ENCODE measurements around the gene BTBD2.
"Not testable (repeated sequence)": the region's sequence is repeated elsewhere in the genome, so short reads cannot be mapped to it uniquely, and the experiment has no call there.

Gene BTBD2

DNA sequence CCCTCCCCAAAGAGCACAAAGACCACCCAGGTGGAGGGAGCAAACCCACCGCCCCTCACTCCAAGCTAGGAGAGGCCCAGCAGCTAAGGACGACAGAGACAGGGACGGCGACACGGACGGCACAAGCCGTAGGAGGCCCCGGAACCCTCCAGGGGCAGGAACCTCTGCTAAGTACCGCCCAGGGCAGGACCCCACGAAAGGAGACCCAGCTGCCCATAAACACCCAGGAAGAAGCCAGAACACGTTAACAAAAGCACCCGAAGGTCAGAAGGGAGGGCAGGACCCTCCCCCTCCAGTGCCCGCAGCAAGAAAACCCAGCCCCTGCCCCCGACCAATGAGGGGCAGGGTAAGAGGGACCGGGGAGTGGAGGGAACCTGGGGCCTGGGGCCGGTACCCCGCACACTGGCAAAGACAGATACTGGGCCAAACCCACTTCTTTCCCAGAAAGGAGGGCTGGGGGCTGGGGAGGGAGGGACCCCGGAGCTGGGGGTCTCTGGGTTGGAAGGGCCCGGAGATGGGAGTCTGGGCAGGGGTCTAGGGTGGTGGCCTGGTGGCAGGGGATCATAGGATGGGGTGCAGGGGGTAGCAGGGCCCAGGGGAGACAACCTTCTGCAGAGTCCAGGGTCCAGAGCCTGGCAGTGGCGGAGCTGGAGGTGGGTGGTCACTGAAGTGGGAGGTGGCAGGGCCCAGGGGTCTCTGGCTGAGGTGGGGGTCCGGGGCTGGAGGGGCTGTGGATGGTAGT lies 2.4 kb downstream of the BTBD2 start:
- no peak for DNase-seq

DNA sequence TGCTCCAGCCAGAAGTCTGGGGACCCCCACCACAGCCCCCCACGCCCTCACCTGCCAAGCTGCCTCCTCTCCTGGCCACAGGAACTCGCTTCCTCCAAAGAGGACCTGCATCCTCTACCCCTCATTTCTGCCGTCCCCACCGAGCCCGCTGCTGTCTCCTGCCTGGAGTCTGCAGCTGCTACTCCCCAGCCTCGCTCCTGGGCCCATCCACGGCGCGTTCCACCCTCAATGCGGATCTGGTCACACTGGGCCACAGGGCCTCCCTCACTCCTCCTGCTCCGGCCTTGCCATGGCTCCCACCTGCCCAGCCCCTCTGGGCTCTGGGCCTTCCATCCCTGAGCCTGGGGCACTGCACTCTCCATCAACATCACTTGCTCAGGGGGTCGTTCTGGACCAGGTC lies 4.3 kb downstream of the BTBD2 start:
- DNase-seq: no peak

DNA sequence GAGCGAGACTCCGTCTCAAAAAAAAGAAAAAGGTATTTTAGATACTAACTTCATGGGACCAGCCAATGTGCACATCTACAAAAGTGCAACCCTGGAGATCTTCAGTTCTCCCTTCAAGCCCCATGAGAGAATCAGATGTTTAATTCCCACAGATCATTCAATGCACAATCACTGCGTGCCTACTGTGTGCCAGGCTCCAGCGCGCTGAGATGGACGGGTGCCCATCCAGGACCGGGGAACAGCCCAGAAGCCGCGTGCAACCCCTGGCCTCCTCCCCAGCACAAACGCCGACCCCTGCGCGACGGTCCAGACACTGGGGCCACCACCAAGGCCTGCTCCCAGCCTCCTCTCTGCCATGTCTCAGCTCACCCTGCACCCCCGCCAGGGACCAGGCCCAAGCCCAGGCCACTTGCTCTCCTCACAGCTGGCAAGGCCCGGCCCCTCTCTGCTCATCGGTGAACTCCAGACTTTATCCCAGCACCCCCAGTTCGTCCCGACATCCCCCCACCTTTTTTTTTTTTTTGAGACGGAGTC lies 5.3 kb downstream of the BTBD2 start:
- DNase-seq: no peak

DNA sequence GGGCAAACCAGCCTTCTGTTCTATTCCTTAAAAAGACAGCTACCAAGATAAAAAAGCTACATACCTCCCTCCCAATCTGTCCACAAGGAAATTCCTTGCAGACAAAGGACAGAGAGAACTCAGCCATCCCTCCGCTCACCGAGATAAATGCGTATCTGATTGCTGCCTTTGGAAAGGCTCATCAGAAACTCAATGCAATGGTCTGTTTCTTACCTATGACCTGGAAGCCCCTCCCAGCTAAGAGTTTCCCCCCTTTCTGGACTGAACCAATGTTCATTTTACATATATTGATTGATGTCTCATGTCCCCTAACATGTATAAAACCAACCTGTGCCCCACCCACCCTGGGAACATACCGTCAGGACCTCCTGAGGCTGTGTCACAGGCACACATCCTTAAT lies 11.6 kb downstream of the BTBD2 start:
- no peak for DNase-seq

DNA sequence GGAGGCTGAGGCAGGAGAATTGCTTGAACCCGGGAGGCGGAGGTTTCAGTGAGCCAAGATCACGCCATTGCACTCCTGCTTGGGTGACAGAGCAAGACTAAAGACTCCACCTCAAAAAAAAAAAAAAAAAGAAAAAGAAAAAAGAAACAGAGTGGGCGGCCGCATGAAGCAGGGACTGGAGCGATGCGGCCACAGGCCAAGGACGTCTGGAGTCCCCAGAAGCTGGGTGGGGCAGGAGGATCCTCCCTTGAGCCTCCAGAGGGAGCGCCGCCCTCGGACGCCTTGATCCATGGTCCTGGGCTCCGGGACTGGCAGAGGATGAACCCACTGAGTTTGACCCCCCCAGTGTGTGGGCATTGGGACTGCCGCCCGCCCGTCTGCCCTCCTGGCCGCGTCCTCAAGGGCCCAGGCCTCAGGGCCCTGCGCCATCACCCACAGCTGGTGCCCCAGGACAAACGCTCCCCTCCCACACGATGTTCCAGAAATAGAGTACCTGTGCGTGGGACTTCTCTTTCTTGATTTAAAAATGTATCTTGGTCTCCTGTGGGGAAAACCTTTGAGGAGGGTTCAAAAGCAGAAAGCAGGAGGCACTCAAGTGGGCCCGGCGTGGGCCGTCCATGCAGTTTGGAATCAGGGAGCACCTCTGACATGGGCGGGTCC lies 15.5 kb downstream of the BTBD2 start:
- DNase-seq: no peak

DNA sequence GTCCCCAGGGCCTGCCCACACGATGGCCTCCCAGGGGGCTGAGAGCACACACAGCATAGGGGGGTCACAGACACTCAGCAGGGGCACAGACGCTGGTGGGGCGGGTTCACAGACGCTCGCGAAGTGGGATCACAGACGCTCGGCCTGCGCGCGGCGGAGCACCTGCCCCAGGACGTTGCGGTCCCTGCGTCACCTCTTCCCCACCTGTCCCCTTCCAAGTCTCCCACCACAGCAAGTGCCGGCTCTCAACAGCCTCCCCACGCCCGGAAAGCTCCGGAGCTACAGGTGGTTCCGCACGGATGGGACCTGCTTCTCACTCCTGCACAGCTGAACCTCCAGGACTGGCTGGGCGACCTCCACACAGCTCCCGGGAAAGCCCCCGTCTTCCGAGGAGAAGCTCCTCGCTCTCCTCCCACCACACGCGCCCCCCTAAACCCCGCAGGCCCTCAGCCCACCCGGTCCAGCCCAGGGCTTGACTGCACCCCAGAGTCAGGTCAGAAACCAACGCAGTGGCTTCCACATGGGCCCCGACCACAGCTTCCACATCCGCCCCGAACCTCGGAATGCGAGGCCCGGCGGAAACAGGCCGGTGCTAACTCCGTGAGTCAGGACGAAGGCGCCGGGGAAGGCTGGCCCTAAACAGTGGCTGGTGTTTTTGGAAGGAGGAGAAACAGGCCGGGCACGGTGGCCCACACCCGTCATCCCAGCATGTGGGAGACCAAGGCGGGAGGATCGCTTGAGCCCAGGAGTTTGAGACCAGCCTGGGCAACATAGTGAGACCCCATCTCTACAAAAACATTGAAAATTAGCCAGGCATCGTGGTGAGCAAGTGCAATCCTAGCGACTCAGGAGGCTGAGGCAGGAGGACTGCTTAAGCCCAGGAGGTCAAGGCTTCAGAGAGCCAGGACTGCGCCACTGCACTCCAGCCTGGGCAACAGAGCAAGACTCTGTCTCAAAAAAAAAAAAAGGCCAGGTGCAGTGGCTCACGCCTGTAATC lies 16.5 kb downstream of the BTBD2 start:
- DNase-seq: no peak

DNA sequence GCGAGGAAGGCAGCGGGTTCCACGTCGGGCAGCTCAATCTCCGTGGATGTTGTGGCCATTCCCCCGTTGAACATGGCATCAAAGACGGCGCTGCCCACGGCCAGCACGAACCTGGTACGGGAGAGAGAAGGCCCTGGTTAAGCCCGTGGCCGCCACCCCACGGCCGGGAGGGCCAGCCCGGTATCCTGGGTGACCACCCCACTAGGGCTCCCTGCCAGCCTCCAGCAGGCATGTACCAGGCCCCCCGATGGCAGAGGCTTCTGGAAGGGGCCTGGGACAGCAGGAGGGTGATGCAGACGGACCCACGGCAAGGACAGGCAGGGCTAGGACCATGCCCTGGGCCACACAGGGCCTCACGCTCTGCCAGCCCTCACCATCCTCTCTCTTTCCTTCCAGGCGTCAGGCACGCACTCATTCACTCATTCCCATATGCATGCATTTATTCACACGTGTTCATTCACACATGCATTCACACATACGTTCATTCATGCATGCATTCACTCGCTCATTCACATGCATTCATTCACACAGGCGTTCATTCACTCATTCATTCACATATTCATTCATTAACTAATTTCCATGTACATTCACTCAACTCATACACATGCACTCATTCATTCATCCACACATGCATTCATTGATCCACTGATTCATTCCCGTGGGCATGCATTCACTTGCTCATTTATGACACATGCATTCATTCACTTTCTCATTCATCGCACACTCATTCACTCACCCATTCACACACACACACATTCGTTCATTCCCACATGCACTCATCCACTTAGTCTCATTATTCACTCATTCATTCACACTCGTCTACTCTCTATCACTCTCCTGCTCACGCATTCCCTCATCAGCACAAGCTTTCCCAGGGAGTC lies 17.9 kb downstream of the BTBD2 start:
- DNase-seq: no peak

DNA sequence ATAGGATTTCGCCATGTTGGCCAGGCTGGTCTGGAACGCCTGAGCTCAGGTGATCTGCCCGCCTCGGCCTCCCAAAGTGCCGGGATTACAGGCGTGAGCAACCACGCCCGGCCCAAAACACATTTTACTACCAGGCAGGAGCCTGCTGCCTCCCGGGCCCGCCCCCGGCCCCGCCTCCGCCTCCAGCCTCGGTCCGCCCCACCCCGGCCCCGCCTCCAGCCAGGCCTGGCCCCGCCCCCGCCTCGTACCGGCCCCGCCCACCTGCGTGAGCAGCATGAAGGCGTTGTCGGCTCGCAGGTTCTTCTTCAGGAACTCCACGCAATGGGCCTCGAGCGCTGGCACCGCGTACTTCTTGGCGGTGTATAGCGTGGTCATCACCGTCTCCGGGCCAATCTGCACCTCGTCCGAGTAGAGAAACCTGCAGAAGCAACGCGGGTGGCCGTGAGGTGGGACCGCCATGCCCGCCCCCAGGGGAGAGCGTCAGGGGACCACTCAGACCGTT lies 22.7 kb downstream of the BTBD2 start:
- DNase-seq: peak in 1 of 2 donors; percentile 30

DNA sequence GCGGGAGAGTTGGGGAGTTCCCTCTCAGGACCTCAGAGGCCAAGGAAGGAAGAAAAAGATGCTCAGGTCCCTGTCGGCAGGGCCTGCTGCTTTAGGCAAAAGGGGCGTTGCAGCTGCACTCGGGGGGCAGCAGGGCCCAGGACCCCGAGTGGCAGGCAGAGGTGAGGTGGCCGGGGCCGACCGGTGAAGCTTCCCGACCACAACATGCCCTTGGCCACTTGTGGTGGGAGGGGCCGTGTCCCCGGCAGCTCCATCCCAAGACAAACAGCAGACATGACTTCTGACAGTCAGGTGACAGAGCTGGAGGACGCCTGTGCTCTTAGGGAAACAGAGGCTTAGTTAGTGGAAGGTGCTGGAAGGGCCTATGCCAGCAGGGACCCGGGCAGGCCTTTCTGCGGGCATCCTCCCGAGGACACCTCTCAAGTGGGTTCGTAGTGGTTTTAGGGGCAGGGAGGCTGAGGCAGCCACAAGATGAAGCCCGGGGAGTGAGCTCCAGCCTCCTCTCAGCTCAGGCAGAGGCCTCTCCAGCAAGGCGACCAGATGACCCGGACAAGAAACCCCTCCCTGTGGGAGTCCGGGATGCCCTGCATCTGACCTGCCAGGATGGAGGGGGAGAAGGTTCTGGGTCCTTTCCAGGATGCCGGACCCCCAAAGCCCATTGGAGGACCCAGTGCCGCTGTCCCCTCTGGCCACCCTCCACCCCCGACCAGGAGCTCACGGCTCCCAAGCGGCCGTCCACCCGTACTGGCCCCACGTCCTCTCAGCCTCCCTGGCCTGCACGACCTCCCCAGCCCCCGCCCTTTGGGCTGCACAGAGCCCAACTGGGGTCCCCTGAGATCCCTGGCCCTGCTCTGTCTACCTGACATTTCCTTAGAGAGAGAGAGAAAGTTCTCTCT lies 24.2 kb downstream of the BTBD2 start:
- no peak for DNase-seq

DNA sequence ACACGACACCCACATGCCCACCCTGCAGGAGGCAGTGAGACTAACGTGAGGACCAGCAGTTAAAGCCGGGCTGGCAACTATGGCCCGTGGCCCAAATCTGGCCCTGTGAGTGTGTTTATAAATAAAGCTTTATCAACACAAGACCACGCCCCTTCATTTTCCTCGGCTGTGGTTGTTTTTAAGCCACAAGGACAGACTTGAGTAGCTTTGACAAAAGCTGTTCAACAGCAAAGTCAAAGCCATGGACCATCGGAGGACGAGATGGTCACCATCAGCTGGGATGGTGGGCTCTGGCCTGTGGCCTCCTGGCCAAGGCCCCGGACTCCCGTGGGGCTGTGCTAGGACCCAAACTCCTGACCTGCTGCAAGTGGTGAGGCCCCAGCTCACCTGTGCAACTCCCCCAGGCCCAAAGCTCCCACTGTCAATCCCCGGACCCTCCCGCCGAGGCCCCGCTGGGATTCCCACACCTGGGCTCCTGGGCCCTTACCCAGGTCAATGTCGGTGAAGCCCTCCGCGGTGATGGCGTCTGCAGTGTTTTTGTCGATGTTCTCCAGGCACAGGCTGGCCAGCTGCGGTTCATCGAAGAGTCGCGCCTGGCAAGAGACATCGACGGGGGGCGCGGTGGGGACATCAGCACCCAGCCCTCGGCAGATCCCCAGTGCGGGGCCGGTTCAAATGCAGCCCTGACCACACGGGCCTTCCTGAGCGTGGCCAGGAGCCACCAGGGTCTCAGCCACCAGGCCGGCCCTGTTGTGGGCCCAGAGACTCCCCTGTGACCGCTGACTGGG lies 25.1 kb downstream of the BTBD2 start:
- no peak for DNase-seq

DNA sequence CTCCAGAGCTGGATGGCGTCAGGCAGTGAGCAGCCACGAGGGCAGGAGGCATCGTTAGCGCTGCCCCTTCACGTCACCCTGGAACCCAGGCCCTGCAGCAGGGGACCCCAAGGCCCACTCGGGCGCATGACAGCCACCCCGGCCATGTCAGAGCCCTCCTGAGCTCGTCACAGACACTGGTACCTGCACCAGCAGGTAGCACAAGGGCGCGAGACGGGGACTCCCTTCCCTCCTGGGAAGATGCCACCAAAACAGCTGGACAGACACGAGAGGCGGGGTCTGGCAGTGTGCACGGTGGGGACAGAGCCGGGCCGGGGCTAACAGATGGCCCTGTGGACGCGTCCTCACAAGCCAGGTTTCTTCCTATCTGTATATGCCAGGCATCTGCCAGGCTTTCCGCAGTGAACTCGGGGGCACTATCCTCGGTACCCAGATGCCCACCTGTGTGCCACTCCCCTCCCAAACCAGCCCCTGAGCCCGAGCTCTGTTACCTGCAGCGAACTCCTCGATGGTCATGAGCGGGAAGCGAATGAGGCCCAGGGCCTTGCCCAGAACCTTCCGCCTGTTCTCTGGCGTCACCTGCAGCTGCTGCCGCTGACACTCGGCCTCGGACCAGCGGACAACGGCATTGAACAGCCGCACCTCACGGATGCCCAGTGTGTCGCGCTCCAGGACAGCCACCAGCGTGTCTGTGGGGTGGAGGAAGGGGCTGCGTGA lies 25.8 kb downstream of the BTBD2 start:
- no peak for DNase-seq

DNA sequence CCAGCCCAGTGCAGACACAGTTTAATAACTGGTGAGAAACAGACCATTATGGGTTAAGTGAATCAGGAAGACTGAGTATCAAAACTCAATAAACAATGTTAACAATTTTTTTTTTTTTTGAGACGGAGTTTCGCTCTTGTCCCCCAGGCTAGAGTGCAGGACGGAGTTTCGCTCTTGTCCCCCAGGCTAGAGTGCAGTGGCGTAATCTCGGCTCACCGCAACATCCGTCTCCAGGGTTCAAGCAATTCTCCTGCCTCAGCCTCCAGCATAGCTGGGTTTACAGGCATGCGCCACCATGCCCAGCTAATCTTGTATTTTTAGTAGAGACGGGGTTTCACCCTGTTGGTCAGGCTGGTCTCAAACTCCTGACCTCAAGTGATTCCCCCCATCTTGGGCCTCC lies 27.1 kb downstream of the BTBD2 start:
- not testable (repeated sequence) for DNase-seq

DNA sequence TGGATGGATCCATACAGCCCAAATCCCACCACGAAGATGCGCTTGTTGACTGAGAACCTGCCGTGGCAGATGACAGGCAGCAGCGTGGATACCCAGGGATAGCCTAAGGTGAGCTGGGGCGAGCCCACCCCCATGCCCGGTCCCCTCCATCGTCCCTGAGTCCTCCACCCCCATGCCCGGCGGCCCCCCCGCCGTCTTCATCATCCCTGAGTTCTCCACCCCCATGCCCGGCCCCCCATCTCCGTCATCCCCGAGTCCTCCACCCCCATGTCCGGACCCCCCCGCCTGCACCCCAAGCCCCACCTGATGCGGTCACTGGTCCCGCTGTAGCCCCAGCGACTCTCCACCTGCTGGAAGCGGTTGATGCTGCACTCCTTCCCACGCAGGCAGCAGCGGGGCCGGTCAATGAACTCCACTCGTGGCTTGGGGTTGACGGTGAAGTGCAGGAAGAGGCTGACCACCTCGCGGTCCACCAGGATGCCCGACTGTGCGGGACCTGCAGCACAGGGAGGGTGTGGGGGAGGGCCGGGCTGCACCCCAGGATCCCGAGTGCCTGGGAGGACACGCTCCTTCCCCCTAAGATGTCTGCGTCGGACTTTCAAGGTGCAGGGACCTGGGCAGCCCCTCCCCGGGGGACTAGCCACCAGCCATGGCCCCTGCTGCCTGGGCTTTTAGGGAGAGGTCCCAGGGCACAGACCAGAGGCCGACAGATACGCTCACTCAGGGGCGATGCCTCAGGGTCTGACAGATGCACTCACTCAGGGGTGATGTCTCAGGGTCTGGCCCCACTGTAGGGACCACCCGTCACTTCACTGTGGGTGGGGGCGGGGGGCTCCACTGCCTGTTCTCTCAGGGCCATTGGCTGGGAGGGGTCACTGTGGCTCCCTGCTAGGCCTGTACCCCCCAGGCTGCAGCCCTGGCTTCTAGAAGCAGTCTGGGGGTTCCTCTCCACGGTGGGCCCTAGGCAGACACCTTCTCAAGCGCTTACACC lies 28.0 kb downstream of the BTBD2 start:
- DNase-seq: no peak

DNA sequence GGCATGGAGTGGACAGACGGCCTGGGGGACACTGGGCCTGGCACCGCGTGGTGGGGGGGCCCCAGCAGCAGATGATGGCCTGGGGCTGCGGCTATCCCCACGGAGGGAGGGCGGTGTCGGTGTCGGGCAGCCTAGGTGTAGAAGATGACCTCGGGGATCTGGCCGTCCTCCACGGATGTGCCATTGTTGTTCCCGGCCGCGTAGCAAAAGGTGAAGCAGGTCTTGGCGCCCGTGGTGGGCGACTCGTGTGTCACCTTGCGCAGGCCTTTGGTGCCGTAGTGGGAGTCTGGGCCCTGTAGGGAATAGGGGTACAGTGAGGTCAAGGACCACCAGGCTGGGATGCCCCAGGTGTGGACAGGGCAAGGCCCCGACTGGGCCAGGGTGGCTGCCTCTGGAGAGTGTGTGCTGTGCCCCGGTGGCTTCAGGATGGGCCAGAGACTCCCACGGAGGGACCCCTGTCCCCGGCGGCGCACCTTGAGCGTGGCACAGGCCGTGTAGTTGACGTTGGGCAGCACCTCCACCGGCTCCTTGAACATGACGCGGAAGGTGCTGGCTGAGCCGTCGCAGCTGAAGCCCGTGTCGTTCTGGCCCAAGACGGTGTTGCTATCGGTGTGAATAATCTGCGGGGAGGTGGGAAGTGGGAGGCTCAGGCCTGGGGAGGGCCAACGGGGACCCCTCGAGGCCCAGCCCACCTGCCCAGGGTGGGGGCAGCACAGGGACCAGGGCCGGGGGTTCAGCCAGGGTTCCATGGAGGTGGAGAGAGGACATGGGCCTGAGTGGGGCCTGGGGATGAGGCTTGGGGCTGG lies 29.0 kb downstream of the BTBD2 start:
- DNase-seq: no peak

DNA sequence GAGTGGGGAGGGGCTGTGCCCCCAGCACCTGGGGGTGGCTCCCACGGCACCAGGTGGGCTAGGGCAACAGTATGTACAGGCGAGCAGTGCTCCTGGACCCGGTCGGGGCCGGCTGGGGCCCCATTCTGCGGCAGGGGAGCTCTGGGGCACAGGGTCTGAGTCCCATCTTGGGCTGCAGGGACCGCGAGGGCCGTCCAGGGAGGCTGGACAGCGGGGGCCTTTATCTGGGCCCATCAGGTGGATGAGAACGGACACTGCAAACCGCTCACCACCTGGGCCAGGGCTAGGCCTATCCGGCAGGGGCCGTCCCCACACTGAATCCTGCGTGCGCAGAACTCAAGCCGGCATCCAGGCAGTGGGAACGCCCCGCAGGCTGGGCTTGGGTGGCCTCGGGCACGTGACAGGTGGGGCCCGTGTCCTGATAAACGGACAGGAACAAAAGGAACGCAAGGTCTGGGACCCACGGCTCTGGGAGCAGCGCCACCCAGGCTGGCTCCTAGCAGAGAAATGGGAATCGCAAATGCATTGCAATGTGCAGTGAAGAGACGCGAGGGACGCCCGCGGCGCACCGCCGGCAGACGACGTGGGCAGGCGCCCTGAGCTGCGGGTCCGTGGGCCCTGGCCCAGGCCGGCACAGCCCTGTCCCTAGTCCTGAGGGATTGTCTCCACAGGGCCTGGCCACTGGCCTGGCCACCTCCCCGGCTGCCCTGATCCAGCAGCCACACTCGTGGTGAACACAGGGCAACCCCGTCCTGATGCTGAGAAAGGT lies 29.7 kb downstream of the BTBD2 start:
- DNase-seq: no peak

DNA sequence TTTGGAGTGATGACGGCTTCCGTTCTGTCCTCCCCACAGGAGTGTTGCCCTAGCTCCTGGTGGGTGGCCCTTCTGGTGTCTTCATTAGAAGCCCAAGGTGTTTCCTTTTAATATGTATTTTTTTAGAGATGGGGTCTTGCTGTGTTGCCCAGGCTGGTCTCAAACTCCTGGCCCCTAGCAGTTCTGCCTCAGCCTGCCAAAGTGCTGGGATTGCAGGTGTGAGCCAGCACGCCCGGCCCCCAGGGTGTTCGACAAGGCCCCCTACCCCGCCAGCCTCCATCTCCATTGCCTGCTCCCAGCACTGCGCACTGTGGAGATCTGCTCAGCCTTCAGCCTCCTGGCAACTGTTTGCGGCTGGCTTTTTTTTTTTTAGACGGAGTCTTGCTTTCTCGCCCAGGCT lies 31.2 kb downstream of the BTBD2 start:
- DNase-seq: no peak
